NCI-H446 treated with DMSO at 0.1 percent for 48 hours (cell line): ENCODE measurements around the gene SLC30A4.
"Not testable (repeated sequence)": the region's sequence is repeated elsewhere in the genome, so short reads cannot be mapped to it uniquely, and the experiment has no call there.

ENCODE experiments used
- DNase-seq: peaks from one replicate; lab custom pipeline; 2025; lab: John Stamatoyannopoulos, UW

Gene SLC30A4

GRCh38 chr15:45507143-45507542 lies 15.4 kb downstream of the SLC30A4 start:
- not testable (repeated sequence) for DNase-seq

GRCh38 chr15:45499426-45499825 lies 23.1 kb downstream of the SLC30A4 start:
- DNase-seq = no peak

- no peak for DNase-seq
Measured at GRCh38 chr15:45498701-45499100, 23.9 kb downstream of the SLC30A4 start.

DNA sequence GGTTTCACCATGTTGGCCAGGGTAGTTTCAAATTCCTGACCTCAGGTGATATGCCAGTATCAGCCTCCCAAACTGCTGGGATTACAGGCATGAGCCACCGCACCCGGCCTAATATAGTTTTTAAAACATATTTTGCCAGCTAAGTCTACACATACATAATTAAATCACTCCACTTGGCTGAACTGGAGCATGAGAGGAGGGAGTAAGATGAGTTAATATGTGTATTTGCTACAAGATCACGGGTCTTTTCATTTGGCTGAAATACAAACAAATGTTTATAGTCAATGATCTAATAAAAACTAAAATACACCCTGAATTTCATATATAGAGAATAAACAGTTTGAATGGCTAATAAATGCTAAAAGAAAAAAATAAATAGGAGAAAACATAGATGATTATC lies 25.3 kb downstream of the SLC30A4 start:
- no peak for DNase-seq

DNA sequence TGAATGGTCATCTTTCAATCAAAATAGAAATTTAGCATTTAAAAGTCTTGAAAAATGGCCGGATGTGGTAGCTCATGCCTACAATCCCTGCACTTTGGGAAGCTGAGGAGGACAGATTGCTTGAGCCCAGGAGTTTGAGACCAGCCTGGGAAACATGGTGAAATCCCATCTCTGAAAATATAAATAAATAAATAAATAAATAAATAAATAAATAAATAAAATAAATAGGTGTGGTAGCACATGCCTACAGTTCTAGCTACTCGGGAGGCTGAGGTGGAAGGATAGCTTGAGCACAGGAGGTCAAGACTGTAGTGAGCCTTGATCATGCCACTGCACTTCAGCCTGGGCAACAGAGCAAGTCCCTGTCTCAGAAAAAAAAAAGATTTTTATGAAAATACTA lies 25.9 kb downstream of the SLC30A4 start:
- DNase-seq = no peak

DNA sequence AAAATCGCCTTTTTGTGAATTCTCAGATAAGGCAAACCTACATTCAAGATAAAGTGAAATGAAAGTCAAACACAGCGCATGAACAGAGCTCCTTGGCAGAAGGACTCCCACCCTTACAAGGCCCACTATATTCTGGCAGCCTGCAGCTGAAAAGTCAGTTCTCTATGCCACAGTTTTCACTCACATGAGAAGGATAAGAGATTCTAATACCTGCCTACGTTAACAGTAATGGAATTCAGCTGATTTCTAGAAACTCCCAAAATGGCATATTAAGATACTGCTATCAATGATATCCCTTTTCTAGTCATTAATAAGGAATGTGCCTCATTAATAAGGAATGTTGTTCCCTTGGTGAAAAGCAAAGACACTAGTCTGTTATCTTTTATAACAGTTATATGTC lies 27.0 kb downstream of the SLC30A4 start:
- DNase-seq = no peak

DNA sequence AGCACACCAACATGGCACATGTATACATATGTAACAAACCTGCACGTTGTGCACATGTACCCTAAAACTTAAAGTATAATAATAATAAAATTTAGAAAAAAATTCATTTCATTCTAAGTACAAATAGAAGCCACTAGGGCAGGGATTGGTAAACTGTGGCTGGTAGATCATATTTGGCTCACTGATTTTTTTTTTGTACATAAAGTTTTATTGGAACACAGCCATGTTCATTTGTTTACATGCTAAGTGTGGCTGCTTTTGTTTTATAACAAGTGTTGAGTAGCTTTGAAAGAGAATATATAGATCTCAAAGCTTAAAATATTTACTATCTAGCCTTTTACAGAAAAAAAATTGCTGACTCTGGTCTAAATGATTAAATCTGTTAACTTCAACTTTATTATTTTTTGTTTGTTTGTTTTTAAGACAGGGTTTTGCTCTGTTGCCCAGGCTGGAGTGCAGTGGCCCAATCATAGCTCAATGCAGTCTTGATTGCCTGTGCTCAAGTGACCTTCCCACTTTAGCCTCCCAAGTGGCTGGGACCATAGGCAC lies 32.8 kb downstream of the SLC30A4 start:
- no peak for DNase-seq

DNA sequence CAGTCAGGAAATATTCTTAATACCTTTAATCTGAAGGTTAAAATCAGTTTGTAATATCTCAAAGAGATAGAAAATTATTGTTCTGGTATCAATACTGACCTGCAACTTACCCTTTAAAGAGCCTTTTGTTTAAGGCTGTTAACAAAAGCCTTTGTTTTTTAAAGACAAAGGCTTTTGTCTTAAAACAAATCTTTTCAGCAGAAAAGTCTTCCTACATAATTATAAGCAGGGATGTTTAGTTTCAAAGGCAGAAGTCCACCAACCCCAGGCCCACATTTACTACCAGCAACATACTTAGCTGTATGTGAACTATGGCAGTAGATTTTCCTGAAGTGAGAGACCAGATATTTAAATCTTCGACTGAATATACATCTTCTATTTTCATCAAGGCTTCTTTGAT lies 36.2 kb downstream of the SLC30A4 start:
- DNase-seq = no peak

- no peak for DNase-seq
Measured at GRCh38 chr15:45481135-45481534, 41.4 kb downstream of the SLC30A4 start.

- no peak for DNase-seq
Measured at GRCh38 chr15:45476410-45476809, 46.1 kb downstream of the SLC30A4 start.

DNA sequence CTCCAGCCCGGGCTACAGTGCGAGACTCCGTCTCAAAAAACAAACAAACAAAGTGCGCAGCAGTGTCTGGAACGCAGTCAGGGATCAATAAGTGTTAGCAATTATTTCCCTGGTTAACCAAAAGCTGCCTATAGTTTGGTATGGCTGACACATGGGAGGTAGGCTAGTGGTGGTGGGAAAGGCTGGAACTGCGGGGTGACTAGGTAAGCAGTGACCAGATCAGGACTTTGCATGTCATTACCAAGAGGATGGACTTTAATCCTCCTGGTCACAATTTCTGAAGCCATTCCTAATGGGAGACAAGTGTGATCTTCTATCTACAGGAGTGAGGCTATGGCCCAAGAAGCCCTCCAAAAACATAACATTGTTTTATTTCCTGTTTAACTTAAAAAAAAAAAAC lies 47.8 kb downstream of the SLC30A4 start:
- DNase-seq = no peak

GRCh38 chr15:45473068-45473467 lies 49.5 kb downstream of the SLC30A4 start:
- no peak for DNase-seq

GRCh38 chr15:45471151-45471550 lies 51.4 kb downstream of the SLC30A4 start:
- DNase-seq = no peak

GRCh38 chr15:45469441-45469840 lies 53.1 kb downstream of the SLC30A4 start:
- no peak for DNase-seq

DNA sequence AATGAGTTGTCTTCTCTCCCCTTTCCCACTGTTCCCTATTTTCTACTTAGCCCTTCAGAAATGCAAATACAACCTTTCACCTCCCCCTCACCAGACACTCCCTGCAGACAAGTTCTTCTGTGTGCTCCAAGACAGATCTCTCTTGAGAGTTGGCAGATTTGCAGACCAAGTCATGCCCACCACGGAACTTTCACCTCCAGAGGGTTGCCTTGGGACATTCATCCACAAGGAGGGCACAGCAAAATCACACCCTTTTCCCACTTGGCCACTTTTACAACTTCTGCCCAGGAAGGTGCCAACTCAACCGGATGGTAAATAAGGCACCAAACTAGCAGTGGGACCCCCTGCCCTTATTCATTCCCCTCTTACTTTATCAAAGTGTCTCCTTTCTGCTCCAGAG lies 53.5 kb downstream of the SLC30A4 start:
- no peak for DNase-seq

- no peak for DNase-seq
Measured at GRCh38 chr15:45468294-45468693, 54.3 kb downstream of the SLC30A4 start.

GRCh38 chr15:45458746-45459403 lies 63.7 kb downstream of the SLC30A4 start:
- DNase-seq = no peak

GRCh38 chr15:45457641-45458539 lies 64.7 kb downstream of the SLC30A4 start:
- peak; percentile 43 for DNase-seq

DNA sequence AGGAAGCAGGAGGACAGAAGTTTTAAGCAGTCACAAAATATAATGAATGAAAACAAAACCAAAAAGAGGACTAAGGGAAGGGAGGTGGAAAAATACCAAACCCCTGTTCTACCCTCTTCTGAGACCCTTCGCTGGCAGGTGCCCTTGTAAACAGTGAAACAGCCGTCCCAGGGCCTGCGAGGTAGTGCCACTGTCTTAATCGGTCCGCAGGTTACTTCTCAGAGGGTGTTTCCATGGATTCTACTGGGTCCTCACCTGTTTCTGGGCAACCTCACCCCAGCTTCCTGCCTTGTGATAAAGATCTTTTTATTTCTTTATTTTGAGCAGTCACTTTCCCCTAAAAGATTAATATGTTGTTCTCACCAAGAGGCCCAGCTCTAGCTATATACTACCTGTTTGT lies 65.3 kb downstream of the SLC30A4 start:
- no peak for DNase-seq

DNA sequence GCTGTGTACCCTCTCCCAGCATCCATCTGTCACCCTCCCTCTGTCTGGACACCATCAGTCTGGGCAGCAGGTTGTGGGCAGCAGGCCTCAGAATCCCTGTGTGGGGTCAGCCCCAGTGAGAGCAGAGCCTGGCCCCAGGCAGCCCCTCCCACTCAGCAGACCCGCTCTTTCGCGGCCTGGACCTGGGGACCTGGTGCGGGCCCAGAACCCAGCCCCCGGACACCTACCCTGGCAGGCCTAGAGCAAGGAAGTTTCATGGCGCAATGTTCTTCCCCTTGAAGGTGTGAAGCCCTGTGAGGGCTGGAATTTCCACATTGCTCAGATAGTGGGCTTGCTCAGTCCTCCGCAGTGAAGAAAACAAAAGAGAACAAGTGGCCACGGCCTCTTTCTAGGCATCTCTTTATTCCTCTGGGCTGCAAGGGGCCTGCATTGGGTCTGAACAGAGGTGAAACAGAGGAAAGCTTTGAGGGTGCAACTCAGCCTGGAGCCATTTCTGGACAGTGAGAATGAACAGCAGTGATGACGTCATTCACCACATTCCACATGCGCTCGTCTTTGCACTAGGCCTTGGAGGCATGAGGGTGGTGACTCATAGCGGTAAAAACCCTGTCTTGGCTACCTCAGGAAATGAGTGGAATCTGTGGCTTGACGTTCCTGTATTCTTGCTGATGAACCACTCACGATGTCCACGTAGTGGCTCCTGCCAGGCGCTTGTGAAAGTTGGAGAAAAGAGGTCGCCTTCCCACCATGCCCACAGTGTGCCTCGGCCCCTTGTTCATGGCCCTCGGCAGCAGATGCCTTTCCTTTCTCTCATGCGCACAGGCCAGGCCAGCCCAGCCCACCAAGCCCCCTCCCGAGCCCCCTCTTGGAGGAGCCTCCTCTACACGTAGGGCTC lies 66.1 kb downstream of the SLC30A4 start:
- peak; percentile 2 for DNase-seq

DNA sequence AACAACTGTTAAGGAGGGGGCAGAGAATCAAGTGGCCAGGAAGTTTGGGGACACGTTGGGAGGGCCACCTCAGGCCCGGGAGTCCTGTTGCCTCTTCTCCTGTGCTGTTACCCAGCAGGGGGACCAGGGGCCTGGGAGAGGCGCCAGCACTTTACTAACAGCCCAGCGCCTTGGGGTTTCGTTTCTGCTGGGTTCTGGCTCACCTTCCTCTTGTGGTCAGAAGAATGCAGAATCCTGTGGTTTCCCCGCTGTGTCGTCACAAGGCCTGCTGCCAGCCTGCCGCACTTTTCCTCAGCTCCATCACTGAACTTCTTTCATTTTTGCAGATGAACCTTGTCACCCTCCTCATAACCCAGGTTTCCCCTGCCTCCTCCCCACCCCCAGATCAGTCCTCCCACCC lies 67.7 kb downstream of the SLC30A4 start:
- no peak for DNase-seq

DNA sequence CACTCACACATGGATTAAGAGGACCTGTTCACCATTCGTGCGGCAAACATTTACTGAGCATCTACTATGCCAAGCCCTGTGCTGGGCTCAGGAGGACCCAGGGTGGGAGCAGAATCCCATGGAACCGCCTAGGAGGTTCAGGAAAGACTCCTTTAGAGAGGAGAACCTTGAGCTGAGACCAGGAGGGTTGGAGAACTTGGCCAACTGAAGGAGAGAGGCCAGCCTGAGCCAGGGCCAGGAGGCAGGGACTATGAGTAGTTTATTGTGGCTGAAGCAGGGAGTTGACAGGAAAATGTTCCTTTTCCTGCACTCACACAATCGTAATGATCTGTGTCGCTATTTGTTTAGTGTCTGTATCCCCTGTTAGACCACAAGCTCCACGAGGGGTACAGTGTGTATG lies 71.3 kb downstream of the SLC30A4 start:
- DNase-seq = no peak
